ENCODE measurements around the gene CTSH. TPM values are rescaled to one million over a fixed set of nuclear protein-coding genes. Genes with fewer than 3 reads are reported as not detected.
"Not testable (repeated sequence)": the region's sequence is repeated elsewhere in the genome, so short reads cannot be mapped to it uniquely, and the experiment has no call there.

Gene CTSH
- total and polyA plus RNA-seq, 2 donors from 2014 or later, result 201 to 1,628 TPM

- Histone ChIP-seq H3K27me3 (ENCODE audit: control insufficient read depth, insufficient read depth, low read length) (no peaks in the 10 kb centered on the region), H3K4me1 (ENCODE audit: control insufficient read depth in 2 of 3, insufficient read depth in 2 of 3, low read depth in 1 of 3, low read length in 3 of 3) (peaks cover 0 to 42% (median 26%) of the 10 kb centered on the region in 3 donors), H3K4me3 (ENCODE audit: low read length in 3 of 3) (no peak overlapping the region), H3K36me3 (ENCODE audit: control insufficient read depth in 2 of 3, insufficient read depth in 3 of 3, low read length in 3 of 3) (peaks cover 5 to 64% (median 28%) of the 10 kb centered on the region in 3 donors), H3K9ac (ENCODE audit: low read length in 3 of 3) (peak overlapping the region in 1 of 3 donors; percentile 29), H3K27ac (ENCODE audit: low read depth in 2 of 2, low read length in 2 of 2) (peak overlapping the region; percentile 85 to 94), H3K9me3 (ENCODE audit: control insufficient read depth in 2 of 3, insufficient read depth in 1 of 3, low read length in 3 of 3) (no peaks in the 10 kb centered on the region)
- DNase-seq (peak in 3 of 5 donors; percentile 44 to 69 (median 64)), FAIRE-seq (no peak)
- no peak for TF ChIP-seq CTCF (IDR thresholded peaks at IDR 0.05; ENCODE audit: borderline replicate concordance, extremely low read depth, insufficient read depth)
- intact Hi-C loops (cut with DNase I), result no loop called here
Measured at GRCh38 chr15:78930577-78931388, 14.1 kb downstream of the CTSH start.

- intact Hi-C loops (cut with DNase I), result no loop called here
- Histone ChIP-seq H3K4me1 (ENCODE audit: control insufficient read depth in 2 of 3, insufficient read depth in 2 of 3, low read depth in 1 of 3, low read length in 3 of 3) (peaks cover 0 to 35% (median 26%) of the 10 kb centered on the region in 3 donors), H3K36me3 (ENCODE audit: control insufficient read depth in 2 of 3, insufficient read depth in 3 of 3, low read length in 3 of 3) (peaks cover 5 to 67% (median 31%) of the 10 kb centered on the region in 3 donors), H3K9ac (ENCODE audit: low read length in 3 of 3) (peak overlapping the region in 1 of 3 donors; percentile 19), H3K4me3 (ENCODE audit: low read length in 3 of 3) (no peak overlapping the region), H3K27me3 (ENCODE audit: control insufficient read depth, insufficient read depth, low read length) (no peaks in the 10 kb centered on the region), H3K9me3 (ENCODE audit: control insufficient read depth in 2 of 3, insufficient read depth in 1 of 3, low read length in 3 of 3) (no peaks in the 10 kb centered on the region), H3K27ac (ENCODE audit: low read depth in 2 of 2, low read length in 2 of 2) (no peak overlapping the region)
- FAIRE-seq (no peak), DNase-seq (no peak)
- no peak for TF ChIP-seq CTCF (IDR thresholded peaks at IDR 0.05; ENCODE audit: borderline replicate concordance, extremely low read depth, insufficient read depth)
Measured at GRCh38 chr15:78929536-78930264, 15.1 kb downstream of the CTSH start.

GRCh38 chr15:78928616-78929093 lies 16.2 kb downstream of the CTSH start:
- Histone ChIP-seq H3K4me3 (ENCODE audit: low read length in 3 of 3) (no peak overlapping the region), H3K4me1 (ENCODE audit: control insufficient read depth in 2 of 3, insufficient read depth in 2 of 3, low read depth in 1 of 3, low read length in 3 of 3) (peaks cover 0 to 25% (median 16%) of the 10 kb centered on the region in 3 donors), H3K36me3 (ENCODE audit: control insufficient read depth in 2 of 3, insufficient read depth in 3 of 3, low read length in 3 of 3) (peaks cover 5 to 70% (median 32%) of the 10 kb centered on the region in 3 donors), H3K9ac (ENCODE audit: low read length in 3 of 3) (no peak overlapping the region), H3K27ac (ENCODE audit: low read depth in 2 of 2, low read length in 2 of 2) (no peak overlapping the region), H3K9me3 (ENCODE audit: control insufficient read depth in 2 of 3, insufficient read depth in 1 of 3, low read length in 3 of 3) (no peaks in the 10 kb centered on the region), H3K27me3 (ENCODE audit: control insufficient read depth, insufficient read depth, low read length) (no peaks in the 10 kb centered on the region)
- no peak for FAIRE-seq
- DNase-seq, result peak in 1 of 5 donors; percentile 35
- TF ChIP-seq CTCF (IDR thresholded peaks at IDR 0.05; ENCODE audit: borderline replicate concordance, extremely low read depth, insufficient read depth), result no peak
- intact Hi-C loops (cut with DNase I), result no loop called here

- Histone ChIP-seq H3K36me3 (ENCODE audit: control insufficient read depth in 2 of 3, insufficient read depth in 3 of 3, low read length in 3 of 3) (peaks cover 5 to 65% (median 35%) of the 10 kb centered on the region in 3 donors), H3K4me1 (ENCODE audit: control insufficient read depth in 2 of 3, insufficient read depth in 2 of 3, low read depth in 1 of 3, low read length in 3 of 3) (peaks cover 0 to 21% (median 11%) of the 10 kb centered on the region in 3 donors)
- H3K9ac ChIP-seq (ENCODE audit: low read length in 3 of 3); H3K4me3 ChIP-seq (ENCODE audit: low read length in 3 of 3); H3K9me3 ChIP-seq (ENCODE audit: control insufficient read depth in 2 of 3, insufficient read depth in 1 of 3, low read length in 3 of 3); H3K27me3 ChIP-seq (ENCODE audit: control insufficient read depth, insufficient read depth, low read length); FAIRE-seq; DNase-seq; intact Hi-C loops (cut with DNase I); H3K27ac ChIP-seq (ENCODE audit: low read depth in 2 of 2, low read length in 2 of 2): not testable (repeated sequence)
Measured at GRCh38 chr15:78928176-78928575, 16.7 kb downstream of the CTSH start.
